Stimulated activated CD4-positive, alpha-beta T cell treated with anti-CD3 and anti-CD28 coated beads, Interleukin-4, amount 100 ng/mL, for 1 hour (primary cell): ENCODE data around the gene KCNA10.

Source experiments
- DNase-seq: peaks from one replicate; pipeline ENCODE4 v3.0.0-alpha.2; 2020

Gene KCNA10

DNA sequence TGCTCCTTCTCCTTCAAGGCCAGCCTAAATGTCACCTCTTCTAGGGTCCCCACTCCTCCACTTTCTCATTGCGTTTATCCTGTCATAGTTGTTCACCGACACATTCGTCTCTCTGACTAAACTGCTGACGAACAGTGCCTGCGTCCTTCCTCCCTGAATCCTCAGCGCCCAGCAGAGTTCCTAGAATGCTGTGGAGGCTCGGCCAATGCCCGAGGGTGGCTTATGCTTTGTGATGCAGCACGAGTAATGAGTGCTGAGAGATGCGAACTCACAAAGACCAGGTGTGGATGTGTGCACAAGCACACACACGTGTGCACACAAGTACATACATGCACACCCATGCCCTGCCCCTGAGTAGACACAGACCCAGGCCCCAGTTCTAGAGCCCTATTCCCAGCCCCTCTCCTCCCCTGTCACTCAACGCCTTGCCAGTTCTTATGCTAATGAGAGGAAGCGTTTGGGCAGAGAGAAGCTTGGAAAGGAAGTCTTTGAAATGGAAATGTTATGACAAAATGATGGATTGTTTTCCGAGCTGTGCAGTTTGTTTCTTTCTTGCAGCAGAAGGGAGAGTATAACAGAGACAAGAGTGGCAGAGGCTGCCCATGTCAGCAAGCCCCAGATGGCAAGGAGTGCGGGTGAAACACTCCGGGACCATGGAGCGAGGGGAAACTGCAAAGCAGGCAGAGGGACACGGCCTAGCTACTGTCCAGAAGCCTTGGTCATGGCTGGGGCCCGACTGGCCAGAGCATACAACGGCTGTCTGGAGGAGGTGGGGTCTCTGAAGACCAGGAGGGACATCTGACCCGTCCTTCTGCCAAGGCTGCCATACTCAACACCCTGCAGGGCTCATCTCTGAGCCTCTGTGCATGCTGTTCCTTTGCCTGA is 24.2 kb downstream of the KCNA10 start:
- no peak for DNase-seq

DNA sequence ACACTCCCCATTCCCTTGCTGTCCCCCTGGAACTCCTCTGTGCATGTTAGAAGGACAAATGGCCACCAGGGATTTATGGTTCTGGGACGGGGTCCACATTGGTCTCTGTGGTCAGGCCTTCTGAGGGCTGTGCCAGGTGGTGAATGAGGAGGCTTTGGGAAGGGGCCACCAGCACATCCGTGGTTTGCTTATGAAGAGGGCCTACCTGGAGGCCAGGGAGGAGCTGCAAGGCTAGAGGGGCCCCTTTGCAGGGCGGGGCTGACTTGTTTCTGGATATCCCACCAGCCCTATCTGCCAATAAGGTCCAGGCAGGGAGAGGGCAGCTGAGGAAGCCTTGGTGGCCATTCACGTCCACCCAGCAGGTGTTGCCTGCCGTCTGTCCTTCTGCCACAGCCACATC is 24.9 kb downstream of the KCNA10 start:
- no peak for DNase-seq

DNA sequence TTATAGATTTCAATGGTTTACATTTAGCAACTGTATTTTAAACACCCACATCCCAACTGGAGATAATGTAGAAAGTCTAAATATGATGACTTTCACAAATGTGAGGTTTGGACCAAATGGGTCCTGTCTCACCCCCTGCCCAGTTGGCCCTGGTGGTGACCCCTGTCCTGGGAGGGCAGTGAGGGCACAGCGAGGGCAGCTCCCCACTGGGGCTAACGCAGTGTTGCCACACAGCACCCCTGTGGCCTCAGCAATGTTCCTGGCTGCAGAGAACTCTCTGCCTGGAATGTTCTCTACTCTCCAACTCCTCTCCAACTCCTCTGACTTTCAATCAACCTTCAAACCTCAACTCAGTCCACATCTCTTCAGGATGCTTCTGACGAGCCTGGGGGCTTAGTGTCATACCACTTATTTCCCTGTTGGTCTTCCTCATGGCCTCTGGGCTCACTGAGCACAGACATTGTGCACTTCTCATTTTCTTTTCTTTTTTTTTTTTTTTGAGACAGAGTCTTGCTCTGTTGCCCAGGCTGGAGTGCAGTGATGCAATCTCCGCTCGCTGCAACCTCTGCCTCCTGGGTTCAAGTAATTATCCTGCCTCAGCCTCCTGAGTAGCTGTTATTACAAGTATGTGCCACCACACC is 25.8 kb downstream of the KCNA10 start:
- DNase-seq, result no peak

DNA sequence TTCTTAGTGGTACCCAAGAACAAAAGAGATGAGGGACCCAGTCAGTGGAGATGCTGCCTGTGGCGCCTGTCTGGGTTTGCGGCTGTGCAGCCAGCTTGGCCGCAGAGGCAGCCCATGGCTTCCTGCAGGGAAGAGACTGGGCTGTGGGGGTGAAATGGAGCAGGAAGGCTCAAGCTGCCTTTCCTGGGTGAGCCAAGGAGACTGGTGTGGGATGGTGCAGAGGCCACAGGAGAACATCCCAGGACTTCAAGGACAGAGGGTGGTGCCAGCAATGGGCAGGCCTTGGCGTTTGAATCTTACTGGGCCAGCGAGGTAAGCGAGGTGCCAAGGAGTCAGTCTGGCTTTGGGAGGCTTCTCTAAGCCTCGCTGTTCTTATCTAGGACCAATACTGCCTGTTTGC is 26.4 kb downstream of the KCNA10 start:
- no peak for DNase-seq

DNA sequence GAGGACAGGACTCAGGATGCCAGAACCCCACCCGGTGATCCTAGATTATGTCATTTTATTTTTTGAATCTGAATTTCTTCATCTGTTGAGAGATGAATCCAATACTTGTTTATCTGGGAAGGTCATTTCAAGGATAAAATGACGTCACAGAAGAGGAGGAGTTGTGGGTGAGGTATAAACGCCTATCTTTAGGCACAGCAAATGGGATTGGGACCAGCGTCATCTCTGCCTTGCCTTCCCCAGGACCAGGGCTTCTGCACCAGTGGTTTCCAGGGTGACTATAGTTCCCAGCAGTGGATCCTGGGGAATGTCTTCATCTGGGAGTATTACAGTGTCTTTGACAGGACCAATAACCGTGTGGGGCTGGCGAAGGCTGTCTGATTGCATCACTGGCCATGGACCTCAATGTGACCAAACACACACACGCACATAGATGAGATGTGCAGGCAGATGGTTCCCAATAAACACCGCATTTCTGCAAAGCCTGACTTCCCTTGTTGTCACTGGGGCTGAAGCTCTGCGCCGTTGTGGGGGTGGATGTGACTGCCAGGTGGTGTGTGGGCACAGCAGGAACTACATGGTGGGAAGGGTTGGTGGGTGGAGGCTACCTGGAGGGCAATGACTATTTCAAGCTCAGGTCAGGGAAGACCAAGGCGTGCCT is 28.1 kb downstream of the KCNA10 start:
- no peak for DNase-seq

DNA sequence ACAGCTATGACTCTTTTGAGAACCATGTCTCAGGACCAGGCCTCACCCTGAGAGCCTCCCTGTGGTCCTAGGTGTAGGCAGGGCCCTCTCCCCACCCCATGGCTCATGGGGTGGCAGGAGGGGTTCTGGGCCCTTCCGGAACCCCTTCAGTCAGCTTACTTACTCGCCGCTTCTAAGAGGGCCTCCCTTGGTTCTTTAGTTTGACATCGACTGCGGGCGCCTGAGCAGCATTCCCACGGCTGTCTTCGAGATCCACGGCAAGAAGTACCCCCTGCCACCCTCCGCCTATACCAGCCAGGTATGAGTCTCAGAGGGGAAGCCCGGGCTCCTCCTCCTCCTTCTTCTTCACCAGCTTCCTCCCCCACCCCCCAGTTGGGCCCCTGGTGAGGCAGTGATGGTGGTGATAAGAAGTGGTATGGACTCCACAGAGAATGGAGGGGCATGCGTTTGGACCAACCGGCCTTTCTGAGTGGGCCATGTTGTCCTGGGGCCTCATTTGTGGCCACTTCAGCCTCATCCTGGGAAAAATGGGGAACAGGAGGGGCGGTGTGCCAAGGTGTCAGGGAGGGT is 28.9 kb downstream of the KCNA10 start:
- no peak for DNase-seq

DNA sequence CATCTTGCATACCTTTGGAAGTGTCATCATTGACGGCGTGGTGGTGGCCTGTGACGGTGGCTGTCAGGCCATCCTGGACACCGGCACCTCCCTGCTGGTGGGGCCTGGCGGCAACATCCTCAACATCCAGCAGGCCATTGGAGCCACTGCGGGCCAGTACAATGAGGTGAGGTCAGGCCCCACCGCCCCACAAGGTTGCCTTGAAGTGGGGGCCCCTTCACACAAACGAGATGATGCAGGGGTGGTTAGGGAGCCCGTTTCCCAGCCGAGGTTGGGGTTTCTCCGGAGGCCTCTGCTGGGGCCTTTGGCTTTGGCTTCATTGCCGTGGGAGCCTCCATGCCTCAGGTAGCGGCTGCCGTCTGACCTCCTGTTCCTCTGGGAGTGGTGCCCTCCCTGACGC is 29.6 kb downstream of the KCNA10 start:
- no peak for DNase-seq

DNA sequence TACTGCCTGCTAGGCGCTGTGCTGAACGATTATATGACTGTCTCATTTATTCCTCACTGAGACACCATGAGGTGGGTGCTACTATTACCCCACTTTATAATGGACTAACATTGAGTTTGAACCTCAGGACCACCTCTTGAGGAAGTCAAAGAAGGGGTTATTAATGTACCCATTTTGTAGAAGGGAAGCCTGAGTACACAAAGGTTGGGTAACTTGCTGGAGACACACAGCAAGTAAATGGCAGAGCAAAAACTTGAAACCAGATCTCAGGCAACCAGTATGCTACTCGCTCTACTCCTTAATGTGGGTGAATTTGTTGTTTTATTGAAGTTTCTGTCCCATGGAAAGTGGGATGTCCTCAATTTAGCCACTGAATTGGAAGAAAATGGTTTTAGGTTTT is 30.1 kb downstream of the KCNA10 start:
- DNase-seq, result no peak

DNA sequence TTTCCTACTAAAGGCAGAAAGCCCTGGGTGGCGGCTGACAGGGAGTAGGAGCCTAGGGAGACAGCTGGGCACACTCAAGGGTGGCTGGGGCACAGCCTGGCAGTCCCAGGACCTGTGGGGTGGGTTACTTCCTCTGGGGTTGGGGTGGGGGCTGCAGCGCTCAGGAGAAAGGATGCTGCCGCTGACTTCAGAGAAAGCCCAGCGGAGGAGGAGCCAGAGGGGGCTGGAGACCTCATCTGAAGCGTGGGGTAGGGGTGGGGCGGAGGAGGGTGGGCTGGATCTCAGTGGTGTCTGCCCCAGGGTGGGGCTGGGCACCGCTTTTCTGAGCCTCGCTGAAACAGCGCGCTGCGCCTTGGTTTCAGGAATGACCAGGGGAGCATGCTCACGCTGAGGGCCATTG is 30.8 kb downstream of the KCNA10 start:
- DNase-seq, result no peak

DNA sequence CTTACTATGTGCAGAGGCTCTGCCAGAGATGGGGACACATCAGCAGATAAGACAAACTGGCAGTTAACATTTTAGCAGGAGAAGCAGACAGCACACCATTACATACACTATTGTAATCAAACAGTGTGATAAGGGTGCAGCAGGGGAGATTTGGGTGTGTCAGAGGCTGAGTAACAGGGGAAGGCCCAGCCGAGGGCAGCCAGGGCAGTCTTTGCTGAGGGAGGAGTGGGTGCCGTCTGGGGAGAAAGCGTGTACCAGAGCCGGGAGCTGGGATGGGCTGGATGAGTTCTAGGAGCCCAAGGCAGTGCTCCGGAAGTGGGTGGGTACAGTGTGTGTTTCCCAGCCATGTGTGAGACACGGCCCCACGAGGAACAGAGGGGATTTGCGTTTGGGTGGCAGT is 31.2 kb downstream of the KCNA10 start:
- no peak for DNase-seq

DNA sequence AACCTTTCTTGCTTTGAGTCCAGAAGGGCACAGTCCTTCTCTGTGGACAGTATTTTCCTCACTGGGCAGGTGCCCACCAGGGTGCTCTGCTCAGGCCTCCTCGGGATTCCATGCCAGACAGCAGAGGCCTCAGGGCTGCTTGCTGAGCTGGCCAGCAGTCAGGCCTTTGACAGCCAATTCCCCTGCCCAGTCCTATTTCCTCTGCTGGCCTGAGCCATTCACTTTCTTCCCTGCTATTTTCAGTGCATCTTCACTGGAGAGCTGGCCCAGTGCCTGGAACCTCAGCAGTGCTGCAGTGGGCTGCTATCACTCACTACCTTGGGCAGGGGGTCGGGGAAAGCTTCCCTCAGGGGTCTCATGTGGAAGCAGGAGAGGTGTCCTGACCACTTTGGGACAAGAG is 33.2 kb downstream of the KCNA10 start:
- no peak for DNase-seq

DNA sequence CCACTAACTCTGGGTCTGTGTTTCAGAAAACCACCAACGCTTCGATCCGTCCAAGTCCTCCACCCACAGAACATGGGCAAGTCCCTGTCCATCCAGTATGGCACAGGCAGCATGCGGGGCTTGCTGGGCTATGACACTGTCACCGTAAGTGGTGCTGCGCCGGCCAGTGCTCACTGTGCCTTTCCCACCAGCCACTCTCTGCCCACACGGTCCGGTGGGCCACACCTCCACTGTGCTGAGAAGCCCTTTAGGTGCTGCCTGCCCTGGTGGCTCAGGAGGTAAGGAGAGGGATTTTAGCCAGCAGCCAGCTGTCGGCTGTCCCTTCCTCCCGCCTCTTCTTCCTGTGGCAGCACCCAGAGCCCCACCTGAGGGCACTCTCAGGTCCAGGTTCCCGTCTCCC is 34.2 kb downstream of the KCNA10 start:
- no peak for DNase-seq

DNA sequence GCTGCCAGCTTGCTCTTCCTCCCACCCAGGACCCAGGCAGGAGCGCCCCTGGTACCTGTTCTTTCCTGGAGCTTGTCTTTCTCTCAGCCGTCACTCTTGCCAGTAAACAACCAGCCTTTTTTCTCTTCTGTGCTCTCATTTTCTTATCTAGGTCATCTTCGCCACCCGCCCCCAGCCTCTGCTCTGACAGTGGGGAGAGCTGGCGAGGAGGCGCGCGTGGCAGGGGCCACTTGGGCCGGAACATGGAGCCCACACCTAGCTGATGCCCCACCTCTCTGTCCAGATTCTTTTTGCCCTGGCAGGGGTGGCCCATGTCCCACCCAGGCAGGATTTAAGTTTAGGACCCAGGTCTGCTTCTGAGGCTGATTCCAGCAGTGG is 35.7 kb downstream of the KCNA10 start:
- no peak for DNase-seq

DNA sequence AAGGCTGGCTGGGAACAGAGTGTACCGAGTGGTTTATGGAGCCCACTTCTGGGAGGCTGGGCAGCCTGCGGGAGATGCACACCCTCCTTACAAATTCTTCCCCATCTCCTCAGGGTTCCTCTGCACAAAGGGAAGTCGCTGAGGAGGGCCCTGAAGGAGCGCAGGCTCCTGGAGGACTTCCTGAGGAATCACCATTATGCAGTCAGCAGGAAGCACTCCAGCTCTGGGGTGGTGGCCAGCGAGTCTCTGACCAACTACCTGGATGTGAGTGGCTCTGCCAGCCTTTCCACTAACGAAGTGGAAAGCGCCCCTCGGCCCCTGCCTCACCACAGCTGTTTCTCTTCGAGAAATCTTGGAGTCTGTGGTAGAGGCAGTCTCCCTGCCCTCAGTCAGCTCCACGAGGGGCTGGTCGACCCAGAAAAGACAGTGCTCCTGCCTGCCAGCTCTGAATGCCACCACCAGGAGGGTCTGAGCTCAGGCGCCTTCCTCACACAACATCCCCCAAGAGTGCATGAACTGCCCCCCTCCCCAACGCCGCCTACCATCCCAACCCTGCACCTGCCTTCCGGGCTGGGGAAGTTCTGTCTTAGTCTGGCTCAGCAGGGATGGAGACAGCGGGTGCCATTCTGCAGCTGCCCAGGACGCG is 36.2 kb downstream of the KCNA10 start:
- no peak for DNase-seq

DNA sequence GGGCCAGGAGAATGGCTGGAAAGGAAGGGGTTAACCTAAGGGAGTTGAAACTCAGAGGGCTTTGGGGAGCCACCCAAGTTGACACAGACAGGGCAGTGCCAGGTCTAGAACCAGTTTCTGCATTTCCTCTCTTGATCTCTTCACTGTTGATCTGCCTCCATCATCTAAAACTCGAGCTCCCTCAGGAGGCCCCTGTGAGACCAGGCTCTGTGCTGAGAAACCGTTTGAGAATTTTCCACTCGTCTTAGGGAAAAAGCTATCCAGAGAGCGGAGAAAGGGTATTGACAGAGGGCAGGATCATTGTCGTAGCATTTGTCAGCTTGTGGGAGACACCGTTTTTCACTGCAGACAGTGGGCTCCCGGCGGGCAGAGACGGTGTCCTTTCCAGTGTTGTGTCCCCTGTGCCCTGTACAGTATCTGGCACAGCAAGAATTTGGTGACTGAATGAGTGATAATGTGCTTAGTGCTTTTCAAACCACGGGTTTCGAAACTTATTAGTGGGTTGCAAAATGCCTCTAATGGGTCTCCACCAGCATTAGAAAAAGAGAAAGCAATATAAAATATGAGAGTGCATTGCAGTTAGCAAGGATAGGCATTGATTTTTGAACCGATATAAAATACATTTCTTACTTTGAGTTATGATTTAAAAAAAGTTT is 36.9 kb downstream of the KCNA10 start:
- DNase-seq, result no peak

DNA sequence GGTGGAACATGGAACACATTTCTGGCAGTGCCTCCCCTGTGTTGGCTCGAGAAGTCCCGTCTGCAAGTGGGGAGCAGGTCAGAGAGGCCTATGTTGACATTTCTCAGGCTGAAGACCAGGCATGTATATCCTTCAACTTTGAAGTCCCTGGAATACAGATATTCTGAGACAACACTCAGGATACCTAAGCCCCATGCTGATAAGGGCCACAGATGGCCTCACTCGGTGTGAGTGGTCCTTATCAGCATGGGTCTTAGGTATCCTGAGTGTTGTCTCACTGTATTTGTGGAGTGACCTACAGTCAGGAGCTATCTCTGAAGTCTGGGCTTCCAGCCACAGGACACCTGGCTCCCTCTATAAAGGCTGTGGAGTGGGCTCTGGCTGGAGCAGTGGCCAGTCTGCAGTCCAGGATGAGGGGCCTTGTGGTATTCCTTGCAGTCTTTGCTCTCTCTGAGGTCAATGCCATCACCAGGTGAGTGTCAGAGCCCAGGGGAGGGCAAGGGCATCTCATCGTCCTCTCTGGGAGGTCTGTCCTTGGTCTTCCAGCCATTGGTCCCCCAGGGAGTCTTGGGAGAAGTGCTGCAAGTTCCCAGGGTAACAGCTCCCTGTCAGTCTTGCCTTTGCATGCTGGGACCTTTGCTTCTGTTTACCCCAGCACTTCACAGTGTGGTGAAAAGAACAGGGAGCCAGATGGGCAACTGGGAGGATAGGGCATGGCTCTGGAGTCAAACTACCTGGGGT is 38.4 kb downstream of the KCNA10 start:
- no peak for DNase-seq

DNA sequence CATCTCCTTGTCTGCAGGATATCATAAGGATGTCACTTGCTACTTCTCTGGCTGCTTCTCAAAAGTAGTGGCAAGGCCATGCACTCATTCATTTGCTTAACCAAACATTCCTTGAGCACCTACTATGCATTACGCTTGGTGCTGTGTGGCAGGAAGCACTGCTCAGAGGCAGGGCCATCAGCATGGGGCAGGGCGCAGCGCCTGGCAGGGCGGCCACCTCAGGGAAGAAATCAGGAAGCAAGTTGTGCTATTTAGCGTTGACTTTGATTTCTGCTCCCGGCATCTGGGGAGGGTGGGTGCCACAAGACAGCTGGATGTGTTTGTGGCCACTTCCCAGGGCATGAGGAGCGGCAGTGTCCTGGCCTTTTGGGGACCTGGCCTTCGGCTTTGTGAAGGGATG is 40.1 kb downstream of the KCNA10 start:
- DNase-seq, result no peak

DNA sequence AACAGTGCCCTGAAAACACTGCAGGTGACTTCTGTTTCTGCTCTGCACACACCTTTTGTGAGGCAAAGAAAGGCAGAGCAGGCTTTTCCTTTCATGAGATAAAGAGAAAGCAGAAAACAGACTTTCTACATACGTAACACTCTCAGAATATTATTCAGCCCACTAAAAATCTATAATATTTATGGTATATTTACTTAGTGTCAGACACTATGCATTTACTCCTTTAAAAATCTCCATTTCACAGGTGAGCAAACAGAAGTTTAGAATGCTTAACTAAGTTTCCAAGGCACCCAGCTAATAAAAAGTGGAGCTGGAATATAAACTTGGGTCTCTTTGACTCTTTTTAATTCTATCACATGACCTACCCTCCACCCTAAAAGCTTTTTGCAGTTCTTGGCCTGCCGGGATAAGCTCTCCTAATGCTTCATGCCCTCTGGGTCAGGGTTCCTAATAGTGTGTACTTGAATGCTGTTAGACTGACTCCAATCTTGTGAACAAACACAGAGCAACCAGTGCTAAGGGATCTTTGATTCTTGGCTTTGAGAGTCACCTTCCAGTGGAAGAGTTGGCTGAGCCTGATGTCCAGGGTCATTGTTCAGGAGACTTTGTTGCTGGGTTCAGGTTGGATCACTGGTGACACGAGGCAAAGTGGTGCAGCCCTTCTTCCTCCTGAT is 40.9 kb downstream of the KCNA10 start:
- no peak for DNase-seq

DNA sequence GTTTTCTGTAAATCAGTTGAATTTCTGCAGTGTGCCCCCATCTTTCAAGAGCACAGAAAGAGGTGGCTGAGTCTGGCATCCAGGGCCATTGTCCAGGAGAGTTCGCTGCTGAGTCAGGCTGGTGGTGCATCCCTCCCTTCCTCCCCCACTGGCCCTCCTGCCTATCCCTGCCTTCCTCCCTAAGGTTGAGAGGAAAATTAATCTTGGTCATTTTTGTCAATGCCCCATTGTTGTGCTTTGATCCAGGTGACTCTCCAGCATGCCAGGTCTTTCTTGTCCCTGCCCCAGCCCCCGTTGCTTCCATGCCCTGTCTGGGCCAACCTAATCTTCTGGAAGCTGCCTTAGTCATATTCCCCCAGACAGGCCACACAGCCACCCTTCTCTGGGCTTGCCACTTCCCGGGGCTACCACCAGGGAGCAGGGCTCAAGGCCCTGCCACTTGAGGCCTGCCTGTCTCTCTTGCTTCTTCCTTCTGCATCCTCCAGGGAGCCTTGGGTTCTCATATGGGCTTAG is 41.5 kb downstream of the KCNA10 start:
- DNase-seq, result no peak

DNA sequence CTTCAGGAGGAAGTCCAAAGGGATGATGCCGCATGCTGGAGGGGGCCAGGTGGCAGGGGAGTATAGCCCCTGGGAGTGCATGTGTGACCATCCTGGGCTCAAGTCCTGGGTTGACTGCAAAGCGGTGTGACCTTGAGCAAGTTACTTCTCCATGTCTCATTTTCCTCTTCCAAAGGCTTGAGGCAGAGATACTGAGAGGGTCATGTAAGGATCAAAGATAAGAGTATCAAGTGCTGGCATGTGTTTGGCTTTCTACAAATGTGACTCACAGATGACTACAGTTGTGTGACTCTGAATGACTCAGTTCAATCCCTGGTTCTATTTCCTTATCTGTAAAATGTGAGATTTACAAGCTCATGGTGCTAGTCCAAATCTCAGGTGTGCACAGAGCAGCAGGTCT is 41.9 kb downstream of the KCNA10 start:
- DNase-seq, result no peak
